GM19043 (cell line): Measurements from ENCODE around the gene NOVA1.
"Not testable (repeated sequence)": the region's sequence is repeated elsewhere in the genome, so short reads cannot be mapped to it uniquely, and the experiment has no call there.

Source experiments
- ATAC-seq: cut with Tn5 transposase; IDR thresholded peaks from one replicate; pipeline ENCODE4 v1.9.1; 2021; ENCODE audit warnings: low read depth; ENCODE audit not compliant: unreplicated experiment

Gene NOVA1

DNA sequence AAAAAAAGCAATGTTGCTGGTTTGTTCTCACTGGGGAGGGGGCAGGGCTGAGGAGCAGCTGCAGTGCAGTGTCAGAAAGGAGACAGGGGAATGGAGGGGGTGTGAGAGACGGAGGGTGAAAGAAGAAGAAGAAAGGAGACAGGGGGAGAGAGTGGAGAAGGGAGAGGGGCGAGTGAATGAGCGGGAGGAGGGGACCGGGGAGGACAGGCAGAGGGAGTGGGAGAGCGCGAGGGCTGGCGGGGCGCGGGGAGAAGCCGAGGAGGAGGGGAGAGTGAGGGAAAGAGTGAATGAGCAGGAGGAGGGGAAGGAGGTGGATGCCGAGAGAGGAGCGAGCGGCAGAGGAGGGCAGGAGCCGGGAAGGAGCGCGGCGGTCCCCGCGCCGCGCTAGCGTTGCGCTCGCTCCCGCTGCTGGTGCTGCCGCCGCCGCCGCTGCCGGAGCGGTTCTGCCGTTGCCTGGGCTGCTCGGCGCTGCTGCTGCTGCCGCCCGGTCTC, at the start of gene NOVA1:
NOVA1 (minus strand) TSS at position 445 of the 492 bp plus-strand sequence. CDS start 597 bp downstream, outside the sequence.
- no peak for ATAC-seq

GRCh38 chr14:26645057-26645456, 47.2 kb upstream of the NOVA1 start:
- ATAC-seq: not testable (repeated sequence)

DNA sequence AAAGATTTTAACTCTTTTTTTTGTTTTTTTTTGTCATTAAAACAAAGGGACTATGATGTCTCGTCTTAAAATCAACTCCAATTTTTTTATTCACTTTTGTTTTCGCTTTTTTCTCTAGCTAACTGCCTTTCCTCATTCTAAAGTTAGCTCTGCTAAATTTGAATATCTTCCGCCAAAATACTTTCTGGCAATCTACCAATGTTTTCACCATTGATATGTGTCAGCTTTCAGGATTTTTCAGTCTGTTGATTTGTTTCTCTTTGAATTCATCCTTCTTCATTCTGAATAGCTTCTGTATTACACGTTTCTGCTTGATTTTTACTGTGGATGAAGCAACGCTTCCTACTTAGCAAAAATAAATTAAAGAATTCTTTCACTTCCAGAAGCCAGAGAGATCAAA, 38.7 kb upstream of the NOVA1 start:
- no peak for ATAC-seq

- not testable (repeated sequence) for ATAC-seq
These were observed 37.1 kb upstream of the NOVA1 start for GRCh38 chr14:26634946-26635345.

GRCh38 chr14:26626256-26626655, 28.4 kb upstream of the NOVA1 start:
- no peak for ATAC-seq

DNA sequence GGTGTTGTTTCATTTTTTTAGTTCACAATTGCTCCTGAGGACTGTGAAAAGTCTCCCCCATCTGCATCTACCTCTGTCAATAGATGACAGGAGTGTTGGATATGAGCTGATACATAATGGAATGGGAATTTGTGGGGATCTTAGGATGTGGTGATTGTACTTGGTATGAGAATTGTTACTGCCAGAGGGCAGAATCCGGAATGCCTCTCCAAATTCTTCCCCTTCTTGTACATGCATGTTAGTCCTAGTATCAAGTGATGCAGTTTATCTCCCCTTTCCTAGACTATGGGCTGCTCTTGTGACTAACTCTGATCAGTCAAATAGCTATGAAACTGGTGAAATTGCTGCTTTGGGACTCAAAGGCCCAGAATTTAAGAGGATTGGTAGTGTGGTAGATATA, 24.8 kb upstream of the NOVA1 start:
- no peak for ATAC-seq

DNA sequence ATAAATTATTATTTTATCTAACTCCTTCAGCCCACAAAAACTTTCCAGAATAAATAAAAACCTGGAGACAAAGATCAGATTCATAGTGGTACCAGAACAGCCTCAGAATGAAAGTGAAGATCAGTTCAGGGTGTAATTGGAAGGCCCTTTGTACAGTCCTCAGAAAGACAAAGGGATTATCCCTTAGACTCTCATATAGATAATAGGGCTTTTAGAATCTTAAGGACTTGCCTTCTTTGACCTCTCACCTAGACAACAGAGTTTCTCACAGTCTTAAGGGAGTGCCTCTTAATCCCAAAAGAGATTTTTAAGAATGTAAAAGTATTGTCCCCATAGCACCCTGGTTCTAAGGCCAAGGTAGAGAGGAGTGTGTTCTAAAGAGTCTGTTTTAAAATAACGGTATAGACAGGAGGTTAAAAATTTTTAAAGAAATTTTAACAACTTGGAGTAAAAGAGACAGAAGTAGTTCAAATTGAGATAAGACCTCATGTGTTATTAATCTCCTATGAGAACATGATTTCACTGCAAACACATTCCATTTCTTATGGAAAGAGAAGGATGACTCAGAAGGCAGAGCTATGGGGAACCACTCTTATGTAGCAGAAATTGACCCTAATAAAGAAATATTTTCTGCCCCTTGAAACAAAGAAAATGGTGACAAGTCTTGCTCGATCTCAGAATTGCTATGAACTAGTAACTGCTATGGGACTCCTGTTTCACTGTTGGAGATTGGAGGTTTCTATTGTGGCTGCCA, 24.2 kb upstream of the NOVA1 start:
- no peak for ATAC-seq

DNA sequence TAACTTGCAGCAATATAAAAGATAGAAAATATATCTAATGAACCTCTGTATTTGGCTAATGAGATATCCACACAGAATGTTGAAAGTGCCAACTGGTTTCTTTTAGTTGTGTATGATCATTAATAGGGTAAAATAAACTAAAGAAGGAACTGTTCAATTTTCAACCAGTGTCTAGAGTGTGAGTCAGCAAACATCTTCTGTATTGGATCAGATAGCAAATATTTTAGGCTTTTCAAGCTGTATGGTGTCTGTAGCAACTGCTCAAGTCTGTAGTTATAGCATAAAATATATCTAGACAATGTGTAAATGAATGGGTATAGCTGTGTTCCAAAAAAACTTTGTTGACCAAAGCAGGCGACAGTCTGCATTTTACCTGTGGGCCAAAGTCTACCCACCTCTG, 23.5 kb upstream of the NOVA1 start:
- no peak for ATAC-seq

DNA sequence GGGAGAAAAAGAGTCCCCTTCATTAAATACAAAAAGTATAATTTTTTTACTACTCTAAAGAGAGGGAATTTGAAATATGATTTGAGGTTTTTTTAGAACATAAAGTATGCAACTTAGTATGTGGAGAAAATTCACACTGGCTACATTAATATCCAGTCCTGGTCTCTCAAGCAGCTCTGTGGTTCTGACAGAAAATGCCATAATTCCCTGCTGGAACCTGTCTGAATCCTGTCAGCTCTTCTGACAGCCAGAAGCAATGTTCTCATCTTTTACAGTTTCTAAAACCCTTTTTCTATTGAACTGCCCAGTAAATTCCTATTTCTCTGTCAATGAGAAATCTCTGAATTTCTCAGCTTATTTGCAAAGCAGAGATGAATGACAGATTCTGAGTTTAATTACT, 13.4 kb upstream of the NOVA1 start:
- ATAC-seq: no peak

DNA sequence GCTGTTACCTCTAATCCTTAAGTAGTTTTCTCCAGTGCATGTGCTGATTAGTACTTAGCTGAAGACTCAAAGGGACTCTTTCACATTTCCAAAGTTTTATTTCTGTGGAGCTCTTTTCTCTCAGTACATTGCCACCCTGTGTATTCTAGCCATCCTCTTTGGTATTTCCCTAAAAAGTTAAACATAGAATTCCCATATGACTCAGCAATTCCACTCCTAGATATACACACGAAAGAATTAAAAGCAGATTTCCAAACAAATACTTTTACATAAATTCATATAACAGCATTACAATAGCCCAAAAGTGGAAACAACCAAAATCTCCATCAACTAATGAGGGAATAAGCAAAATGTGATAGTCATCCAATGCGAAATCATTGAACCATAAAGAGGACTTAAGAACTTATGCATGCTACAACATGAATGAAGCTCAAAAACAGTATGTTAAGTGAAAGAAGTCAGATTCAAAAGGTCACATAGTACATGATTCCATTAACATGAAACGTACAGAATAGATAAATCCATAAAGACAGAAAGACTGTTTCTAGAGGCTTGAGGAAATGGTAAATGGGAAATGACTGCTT, 9.0 kb upstream of the NOVA1 start:
- ATAC-seq: no peak

DNA sequence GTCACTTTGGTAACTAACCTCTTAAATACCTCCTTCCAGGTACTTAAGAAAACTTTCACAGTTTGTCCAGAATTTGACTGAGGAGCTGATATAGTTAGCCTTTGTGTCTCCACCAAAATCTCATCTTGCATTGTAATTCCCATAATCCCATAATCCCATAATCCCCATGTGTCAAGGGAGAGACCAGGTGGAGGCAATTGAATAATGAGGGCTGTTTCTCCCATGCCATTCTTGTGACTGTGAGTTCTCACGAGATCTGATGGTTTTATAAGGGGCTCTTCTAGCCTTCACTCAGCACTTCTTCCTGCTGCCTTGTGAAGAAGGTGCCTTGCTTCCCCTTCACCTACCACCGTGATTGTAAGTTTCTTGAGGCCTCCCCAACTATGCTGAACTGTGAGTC, 7.8 kb upstream of the NOVA1 start:
- ATAC-seq: no peak

GRCh38 chr14:26602902-26603301, 5.1 kb upstream of the NOVA1 start:
- ATAC-seq: no peak

DNA sequence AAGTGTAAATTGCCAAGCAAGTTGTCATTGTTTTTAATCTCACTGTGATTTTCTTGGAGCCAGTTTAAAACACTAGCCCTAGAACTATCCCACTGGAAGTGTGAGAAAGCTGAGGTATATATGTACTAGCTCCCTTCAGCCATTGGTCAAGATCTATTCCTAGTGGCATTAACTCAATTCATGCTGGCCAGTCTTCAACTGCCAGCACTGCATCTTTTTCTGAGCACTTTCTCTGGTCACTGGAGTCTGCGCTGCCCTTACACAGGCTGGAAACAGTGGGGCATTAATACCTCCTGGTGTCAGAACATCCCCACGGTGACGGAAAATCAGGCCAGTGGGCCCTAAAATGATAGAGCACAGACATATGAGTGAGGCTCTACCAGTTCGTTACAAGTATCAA, 4.0 kb upstream of the NOVA1 start:
- no peak for ATAC-seq

DNA sequence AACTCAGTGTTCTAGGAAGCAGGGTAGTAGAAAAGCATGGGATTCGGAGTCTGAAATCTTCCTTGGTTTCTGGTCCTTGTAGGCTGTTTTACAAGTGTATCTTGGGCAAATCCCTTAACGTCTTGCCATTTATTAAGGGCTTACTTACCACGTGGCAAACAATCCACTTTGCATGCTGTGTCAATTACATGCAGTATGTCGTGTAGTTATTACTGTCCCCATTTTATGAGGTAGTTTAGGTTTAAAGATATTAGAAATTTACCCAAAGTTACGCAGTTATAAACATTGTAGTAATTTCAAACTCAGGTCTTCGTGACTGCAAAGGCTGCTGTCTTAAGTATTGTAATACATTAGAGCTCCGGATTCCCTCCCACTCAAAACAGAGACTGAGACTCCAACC, 1.5 kb upstream of the NOVA1 start:
- no peak for ATAC-seq

- ATAC-seq: no peak
These were observed 869 bp upstream of the NOVA1 start for GRCh38 chr14:26598672-26599131.

DNA sequence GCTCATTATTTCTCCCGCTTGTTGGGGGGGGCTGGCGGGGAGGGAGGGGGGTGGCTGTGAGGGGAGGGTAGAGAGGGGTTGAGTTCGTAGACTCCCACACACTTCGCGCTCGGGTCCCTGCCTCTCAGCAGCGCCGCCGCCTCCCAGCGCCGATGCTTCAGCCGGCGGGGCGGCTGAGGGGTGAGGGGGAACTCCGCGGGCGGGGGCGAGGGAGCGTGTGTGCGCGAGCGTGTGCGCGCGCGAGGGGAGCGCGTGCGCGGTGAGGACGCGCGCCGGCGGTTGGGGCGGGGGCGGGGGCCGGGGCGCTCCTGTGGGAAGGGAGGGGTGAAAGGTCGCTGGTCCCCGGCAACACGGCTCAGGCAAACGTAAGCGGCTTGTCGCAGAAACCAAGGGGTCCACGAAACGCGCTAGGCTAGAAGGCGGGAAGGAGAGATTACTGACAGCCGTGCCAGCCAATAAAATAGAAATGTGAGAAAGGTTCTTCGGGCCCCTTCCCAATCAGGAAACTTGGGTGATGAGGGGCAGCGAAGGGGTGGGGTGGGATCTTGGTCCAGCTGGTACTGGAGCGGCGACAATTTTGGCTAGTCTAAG, 343 bp upstream of the NOVA1 start:
- no peak for ATAC-seq

DNA sequence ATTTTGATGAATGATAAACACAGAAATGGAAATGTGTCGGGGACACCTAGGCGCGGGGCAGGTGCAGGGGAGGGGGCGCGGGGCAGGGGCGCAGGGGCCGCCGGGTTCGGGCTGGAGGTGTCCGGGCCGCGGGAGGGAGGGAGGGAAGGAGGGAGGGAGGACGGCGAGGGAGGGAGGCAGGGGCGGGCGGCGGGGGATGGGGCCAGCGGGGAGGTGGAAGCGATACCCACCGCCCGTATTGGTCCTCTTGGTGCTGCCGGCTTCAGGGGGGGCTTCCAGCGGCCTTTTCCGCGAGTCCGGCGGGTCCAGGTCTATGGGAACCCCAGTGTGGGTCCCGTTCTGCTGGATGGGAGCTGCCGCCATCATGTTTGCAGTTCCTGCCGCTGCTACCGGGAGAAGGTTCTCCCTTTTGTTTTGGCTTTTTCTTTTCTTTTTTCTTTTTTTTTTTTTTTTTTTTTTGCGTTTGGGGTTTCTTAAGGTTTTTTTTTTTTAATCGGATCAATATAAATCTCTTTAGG, 703 bp downstream of the NOVA1 start:
- no peak for ATAC-seq

DNA sequence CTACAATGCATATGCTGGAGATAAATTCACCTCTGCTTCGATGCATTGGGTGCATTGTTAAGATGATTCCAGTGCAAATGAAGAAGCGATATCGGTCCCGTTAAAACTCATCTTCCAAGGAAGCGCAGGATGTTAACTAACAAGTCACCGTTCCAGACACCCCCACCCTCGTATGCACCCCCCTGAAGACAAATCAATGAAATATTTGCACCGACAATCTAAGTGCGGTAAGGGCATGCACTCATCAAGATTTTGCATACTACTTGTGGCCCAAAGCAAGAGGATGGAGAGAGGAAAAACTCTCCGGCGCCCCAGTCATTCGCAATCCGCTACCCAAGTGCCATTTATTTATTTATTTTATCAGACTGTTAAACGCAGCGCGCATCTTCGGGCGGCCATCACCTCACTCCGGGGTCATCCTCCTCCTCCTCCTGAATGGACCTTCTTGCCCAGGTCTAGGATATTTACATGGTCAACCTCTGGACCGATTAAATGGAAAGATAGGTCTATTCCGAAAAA, 1.2 kb downstream of the NOVA1 start:
- ATAC-seq: no peak

GRCh38 chr14:26595926-26596542, 1.8 kb downstream of the NOVA1 start:
- ATAC-seq: no peak

GRCh38 chr14:26594756-26595545, 2.9 kb downstream of the NOVA1 start:
- ATAC-seq: no peak
